KMS-11 (cell line): ENCODE data around the gene STEAP1.

Experiments
- H2AFZ ChIP-seq: fragments of 200-600 bp; sonication (generic); 2 replicates; pipeline ENCODE4 v1.6.1; 2016; ENCODE audit warnings: antibody characterized with exemption, mixed run types, low read depth
- H3K27ac ChIP-seq: fragments of 200-600 bp; sonication (generic); 2 replicates; pipeline ENCODE4 v1.6.1; 2016; ENCODE audit warnings: mild to moderate bottlenecking, mixed run types
- H3K27me3 ChIP-seq: fragments of 200-600 bp; sonication (generic); 2 replicates; pipeline ENCODE4 v1.6.1; 2017; ENCODE audit warnings: mild to moderate bottlenecking, low read depth, mixed run types, moderate library complexity; ENCODE audit not compliant: insufficient read depth
- H3K36me3 ChIP-seq: fragments of 200-600 bp; sonication (generic); 2 replicates; pipeline ENCODE4 v1.6.1; 2017; ENCODE audit warnings: mild to moderate bottlenecking, mixed run types; ENCODE audit not compliant: insufficient read depth
- H3K4me1 ChIP-seq: fragments of 200-600 bp; sonication (generic); 2 replicates; pipeline ENCODE4 v1.6.1; 2016; ENCODE audit warnings: mild to moderate bottlenecking, low read depth, mixed run types; ENCODE audit not compliant: poor library complexity, severe bottlenecking
- H3K4me2 ChIP-seq: fragments of 200-600 bp; sonication (generic); 2 replicates; pipeline ENCODE4 v1.7.0; 2016; ENCODE audit warnings: mild to moderate bottlenecking, mixed run types
- H3K4me3 ChIP-seq: fragments of 200-600 bp; sonication (generic); IDR thresholded peaks from 2 replicates; pipeline ENCODE4 v1.6.1; 2017; ENCODE audit warnings: low read depth, low read length, mixed read lengths; ENCODE audit not compliant: insufficient read depth
- H3K79me2 ChIP-seq: fragments of 200-600 bp; sonication (generic); 2 replicates; pipeline ENCODE4 v1.6.1; 2016; ENCODE audit warnings: low read depth, mixed run types; ENCODE audit not compliant: insufficient read depth
- H3K9ac ChIP-seq: fragments of 200-600 bp; sonication (generic); 2 replicates; pipeline ENCODE4 v1.6.1; 2016; ENCODE audit warnings: mild to moderate bottlenecking, mixed run types
- H4K20me1 ChIP-seq: fragments of 200-600 bp; sonication (generic); 2 replicates; pipeline ENCODE4 v1.6.1; 2016; ENCODE audit warnings: mild to moderate bottlenecking, mixed run types; ENCODE audit not compliant: insufficient read depth
- TF ChIP-seq, protein P1 (sequence below): fragments of 200-600 bp; sonication (generic); conservative IDR thresholded peaks from 2 replicates; pipeline ENCODE4 v1.6.1; 2017; ENCODE audit warnings: low read depth, mild to moderate bottlenecking, antibody characterized with exemption, low read length, moderate library complexity, mixed read lengths

STEAP1 gene

DNA sequence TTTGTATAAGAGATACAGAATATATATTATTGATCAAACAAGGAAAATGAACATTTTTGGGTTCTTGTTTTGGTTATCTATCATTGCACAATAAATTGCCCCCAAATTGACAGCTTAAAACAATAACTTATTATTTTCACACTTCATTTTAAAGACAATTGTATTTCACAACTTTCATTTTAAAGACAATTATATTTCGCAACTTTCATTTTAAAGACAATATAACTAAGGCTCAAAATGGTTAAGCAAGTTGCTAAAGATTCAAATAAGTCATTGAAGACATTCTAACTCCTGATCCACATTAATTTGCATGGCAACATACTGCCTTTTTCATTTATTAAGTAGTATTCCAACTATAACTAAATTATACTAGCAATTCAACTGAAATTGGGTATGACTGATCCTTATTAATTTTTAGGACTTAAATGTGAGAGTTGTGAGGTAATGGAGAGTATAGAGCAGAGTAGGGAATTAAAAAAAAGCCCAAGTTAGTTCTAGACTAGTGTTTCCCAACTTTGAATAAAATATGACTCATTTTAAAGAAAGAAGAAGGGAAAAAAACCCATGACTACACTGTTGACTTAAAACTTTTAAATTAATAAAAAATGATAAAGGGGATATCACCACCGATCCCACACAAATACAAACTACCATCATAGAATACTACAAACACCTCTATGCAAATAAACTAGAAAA lies 47.4 kb downstream of the STEAP1 start:
- H3K4me1 ChIP-seq, result peaks cover 4% of the 10 kb centered on the region
- H3K27ac ChIP-seq, result no peak overlapping the region
- H3K9ac ChIP-seq, result no peak overlapping the region
- no peak overlapping the region for H3K4me2 ChIP-seq
- H3K4me3 ChIP-seq, result no peak overlapping the region
- H4K20me1 ChIP-seq, result no peaks in the 10 kb centered on the region
- H3K27me3 ChIP-seq, result no peaks in the 10 kb centered on the region
- TF ChIP-seq, protein P1, sequence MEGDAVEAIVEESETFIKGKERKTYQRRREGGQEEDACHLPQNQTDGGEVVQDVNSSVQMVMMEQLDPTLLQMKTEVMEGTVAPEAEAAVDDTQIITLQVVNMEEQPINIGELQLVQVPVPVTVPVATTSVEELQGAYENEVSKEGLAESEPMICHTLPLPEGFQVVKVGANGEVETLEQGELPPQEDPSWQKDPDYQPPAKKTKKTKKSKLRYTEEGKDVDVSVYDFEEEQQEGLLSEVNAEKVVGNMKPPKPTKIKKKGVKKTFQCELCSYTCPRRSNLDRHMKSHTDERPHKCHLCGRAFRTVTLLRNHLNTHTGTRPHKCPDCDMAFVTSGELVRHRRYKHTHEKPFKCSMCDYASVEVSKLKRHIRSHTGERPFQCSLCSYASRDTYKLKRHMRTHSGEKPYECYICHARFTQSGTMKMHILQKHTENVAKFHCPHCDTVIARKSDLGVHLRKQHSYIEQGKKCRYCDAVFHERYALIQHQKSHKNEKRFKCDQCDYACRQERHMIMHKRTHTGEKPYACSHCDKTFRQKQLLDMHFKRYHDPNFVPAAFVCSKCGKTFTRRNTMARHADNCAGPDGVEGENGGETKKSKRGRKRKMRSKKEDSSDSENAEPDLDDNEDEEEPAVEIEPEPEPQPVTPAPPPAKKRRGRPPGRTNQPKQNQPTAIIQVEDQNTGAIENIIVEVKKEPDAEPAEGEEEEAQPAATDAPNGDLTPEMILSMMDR, result no peak
- H3K79me2 ChIP-seq, result no peaks in the 10 kb centered on the region
- H3K36me3 ChIP-seq, result no peaks in the 10 kb centered on the region; the same call in 1 of the 2 replicates
- no peak overlapping the region for H2AFZ ChIP-seq

DNA sequence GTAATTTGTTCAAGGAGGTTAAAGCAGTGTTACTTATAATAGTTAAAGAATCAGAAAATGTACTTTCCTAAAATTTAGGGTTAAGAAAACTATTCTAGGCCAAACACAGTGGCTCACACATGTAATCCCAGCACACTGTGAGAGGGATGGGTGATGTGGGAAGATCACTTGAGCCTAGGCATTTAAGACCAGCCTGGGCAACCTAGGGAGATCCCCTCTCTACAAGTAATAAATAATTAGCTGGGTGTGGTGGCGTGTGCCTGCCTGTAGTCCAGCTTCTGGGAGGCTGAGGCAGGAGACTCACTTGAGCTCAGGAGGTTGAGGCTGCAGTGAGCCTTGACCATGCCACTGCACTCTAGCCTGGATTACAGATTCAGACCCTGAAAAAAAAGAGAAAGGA lies 53.7 kb downstream of the STEAP1 start:
- H3K4me1 ChIP-seq, result no peaks in the 10 kb centered on the region
- no peak overlapping the region for H3K27ac ChIP-seq
- no peaks in the 10 kb centered on the region for H3K27me3 ChIP-seq
- H3K36me3 ChIP-seq, result no peaks in the 10 kb centered on the region
- H3K79me2 ChIP-seq, result no peaks in the 10 kb centered on the region
- H3K9ac ChIP-seq, result no peak overlapping the region
- H3K4me3 ChIP-seq, result no peak overlapping the region
- TF ChIP-seq, protein P1, result no peak
- H3K4me2 ChIP-seq, result no peak overlapping the region
- H4K20me1 ChIP-seq, result no peaks in the 10 kb centered on the region
- no peak overlapping the region for H2AFZ ChIP-seq

DNA sequence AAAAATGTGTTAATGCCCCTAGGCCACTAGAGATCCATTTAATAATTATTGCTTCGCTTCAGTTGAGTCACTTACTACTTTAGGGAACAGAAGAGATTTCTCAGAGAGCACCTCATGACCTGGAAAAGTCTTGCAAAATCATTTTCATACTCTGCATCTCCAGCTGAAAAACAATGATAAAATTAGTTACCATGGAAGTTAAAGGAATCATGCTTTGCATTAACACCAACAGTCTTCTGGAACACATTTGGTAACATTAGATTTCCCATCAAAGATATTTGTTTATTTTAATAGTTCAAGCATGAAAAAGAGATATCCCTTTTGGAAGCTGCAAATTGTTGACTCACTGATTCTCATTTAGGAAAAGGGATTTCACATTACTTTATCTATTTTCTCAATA lies 55.5 kb downstream of the STEAP1 start:
- H3K9ac ChIP-seq, result no peak overlapping the region
- no peak overlapping the region for H2AFZ ChIP-seq
- H3K4me2 ChIP-seq, result no peak overlapping the region
- H3K36me3 ChIP-seq, result no peaks in the 10 kb centered on the region
- H4K20me1 ChIP-seq, result no peaks in the 10 kb centered on the region
- no peak overlapping the region for H3K27ac ChIP-seq
- no peak overlapping the region for H3K4me3 ChIP-seq
- H3K27me3 ChIP-seq, result no peaks in the 10 kb centered on the region
- H3K4me1 ChIP-seq, result no peaks in the 10 kb centered on the region
- TF ChIP-seq, protein P1, result no peak
- H3K79me2 ChIP-seq, result no peaks in the 10 kb centered on the region

DNA sequence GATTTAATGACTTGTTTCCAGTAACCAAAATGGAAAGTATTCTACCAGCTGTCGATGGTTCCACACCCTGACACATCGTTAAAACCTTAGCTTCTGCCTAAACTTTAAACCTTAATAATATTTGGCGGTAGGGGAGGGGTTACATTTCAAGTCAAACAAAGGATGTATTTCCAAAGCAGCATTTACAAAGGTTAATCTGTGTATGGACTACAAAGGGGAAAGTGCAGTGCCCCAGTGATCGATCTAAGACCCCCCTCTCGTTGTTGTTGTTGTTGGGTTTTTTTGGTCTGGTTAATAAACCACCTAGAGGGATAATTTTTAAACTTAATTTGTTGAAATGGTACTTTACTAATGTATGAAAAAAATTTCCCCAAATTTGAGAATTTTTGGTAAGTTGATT lies 56.2 kb downstream of the STEAP1 start:
- Histone ChIP-seq H3K27ac (no peak overlapping the region), H2AFZ (no peak overlapping the region), H3K27me3 (no peaks in the 10 kb centered on the region), H4K20me1 (no peaks in the 10 kb centered on the region), H3K4me2 (no peak overlapping the region), H3K4me1 (no peaks in the 10 kb centered on the region), H3K9ac (no peak overlapping the region), H3K4me3 (no peak overlapping the region), H3K36me3 (no peaks in the 10 kb centered on the region), H3K79me2 (no peaks in the 10 kb centered on the region)
- TF ChIP-seq, protein P1, result no peak
